Erythroblast (primary cell): ENCODE data around the gene AP3D1.
"Not testable (repeated sequence)": the region's sequence is repeated elsewhere in the genome, so short reads cannot be mapped to it uniquely, and the experiment has no call there.

Experiments
- DNase-seq, 2 experiments: peaks; one replicate each; lab custom pipeline; 2025; lab: John Stamatoyannopoulos, UW
- GATA1 ChIP-seq: IDR thresholded peaks from 2 replicates; pipeline ENCODE4 v1.6.1; 2011; ENCODE audit warnings: low read depth, mild to moderate bottlenecking, control low read depth, low read length, moderate library complexity
- POLR2A ChIP-seq: IDR thresholded peaks from 2 replicates; pipeline ENCODE4 v1.6.1; 2011; ENCODE audit warnings: mild to moderate bottlenecking, low read length

The AP3D1 gene

GRCh38 chr19:2151339-2152229, at the start of gene AP3D1:
TSS of gene AP3D1 (minus strand) at chr19:2151566. CDS start at chr19:2151334, 232 bp downstream.
- TF ChIP-seq POLR2A (peak; percentile 30), GATA1 (no peak)
- peak; percentile 99 to 100 for DNase-seq

- DNase-seq: not testable (repeated sequence)
These were observed 49.4 kb upstream of the AP3D1 start for GRCh38 chr19:2200624-2201294.

- DNase-seq: no peak
- TF ChIP-seq POLR2A (no peak), GATA1 (no peak)
These were observed 48.7 kb upstream of the AP3D1 start for GRCh38 chr19:2199861-2200623.

GRCh38 chr19:2199215-2199614, 47.8 kb upstream of the AP3D1 start:
- DNase-seq: no peak
- no peak for TF ChIP-seq GATA1
- no peak for TF ChIP-seq POLR2A

- TF ChIP-seq GATA1 (no peak), POLR2A (no peak)
- DNase-seq: no peak
These were observed 47.0 kb upstream of the AP3D1 start for GRCh38 chr19:2198317-2198716.

GRCh38 chr19:2197270-2197669, 45.9 kb upstream of the AP3D1 start:
- DNase-seq: no peak
- TF ChIP-seq POLR2A (no peak), GATA1 (no peak)

GRCh38 chr19:2195914-2196313, 44.5 kb upstream of the AP3D1 start:
- no peak for DNase-seq
- no peak for TF ChIP-seq GATA1
- TF ChIP-seq POLR2A: no peak

- TF ChIP-seq POLR2A: no peak
- TF ChIP-seq GATA1: no peak
- no peak for DNase-seq
These were observed 44.0 kb upstream of the AP3D1 start for GRCh38 chr19:2195361-2195760.

GRCh38 chr19:2194513-2195078, 43.2 kb upstream of the AP3D1 start:
- TF ChIP-seq POLR2A (no peak), GATA1 (no peak)
- DNase-seq: no peak

- TF ChIP-seq GATA1 (no peak), POLR2A (no peak)
- DNase-seq: no peak
These were observed 42.4 kb upstream of the AP3D1 start for GRCh38 chr19:2193807-2194206.

- no peak for TF ChIP-seq POLR2A
- no peak for DNase-seq
These were observed 41.5 kb upstream of the AP3D1 start for GRCh38 chr19:2192862-2193261.

GRCh38 chr19:2191456-2192310, 40.3 kb upstream of the AP3D1 start:
- TF ChIP-seq POLR2A: no peak
- TF ChIP-seq GATA1: no peak
- DNase-seq: no peak
